ENCODE measurements around the gene MGST1. TPM values are rescaled to one million over a fixed set of nuclear protein-coding genes. Genes with fewer than 3 reads are reported as not detected.

The MGST1 gene
- polyA plus RNA-seq, 2 of the 4 experiments (the other 2 are of a cell fraction) = 949 to 1,309 TPM

- TF ChIP-seq SREBF2 (IDR thresholded peaks at IDR 0.05) (no peak), KDM5A (IDR thresholded peaks at IDR 0.05) (no peak)
Measured at GRCh38 chr12:16362550-16362949, 15.1 kb downstream of the MGST1 start (continued).

- Histone ChIP-seq H3K4me3 (no peak overlapping the region), H3K4me2 (no peak overlapping the region), H3K27ac (no peak overlapping the region), H3K9me3 (no peaks in the 10 kb centered on the region), H3K4me1 (no peaks in the 10 kb centered on the region)
- DNase-seq (ENCODE audit: low read depth in 1 of 2, low spot score in 1 of 2) (no peak), FAIRE-seq (no peak), ATAC-seq (peak in 1 of 2 experiments; percentile 24; a peak in 1 of 6 replicates)
- CTCF ChIA-PET = interaction anchor here (1.0 kb wide), 1 partner anchor 17 kb away, joined by 5 read pairs; no protein-coding TSS in a partner anchor
- POLR2A ChIA-PET = no interaction called here
- 93% methylated on average over 2 of the region's 2 CpGs for WGBS (ENCODE audit: missing lambda C conversion rate)
- TF ChIP-seq TFCP2L1 (CRISPR knock-in tag; IDR thresholded peaks at IDR 0.05) (no peak), NFE2L2 (conservative IDR thresholded peaks at IDR 0.05; ENCODE audit: low read length) (no peak), CBX8 (IDR thresholded peaks at IDR 0.05) (no peak), ZC3H11A (IDR thresholded peaks at IDR 0.05) (no peak), MAFK (IDR thresholded peaks at IDR 0.05; ENCODE audit: partially characterized antibody) (no peak), CTCF (IDR thresholded peaks at IDR 0.05) (no peak), MAX (IDR thresholded peaks at IDR 0.05) (no peak), EP300 (IDR thresholded peaks at IDR 0.05) (no peak), HOXB5 (CRISPR knock-in tag; IDR thresholded peaks at IDR 0.05) (no peak), PBX3 (IDR thresholded peaks at IDR 0.05) (no peak), FOSB (CRISPR knock-in tag; IDR thresholded peaks at IDR 0.05) (no peak), ESRRA (IDR thresholded peaks at IDR 0.05; ENCODE audit: borderline replicate concordance, low read length) (no peak), EHMT2 (IDR thresholded peaks at IDR 0.05; ENCODE audit: low read depth) (no peak), JUNB (IDR thresholded peaks at IDR 0.05) (no peak), BHLHE40 (IDR thresholded peaks at IDR 0.05; ENCODE audit: low read depth, low read length) (no peak), PHF8 (IDR thresholded peaks at IDR 0.05; ENCODE audit: borderline replicate concordance, low read depth) (no peak), RFX5 (IDR thresholded peaks at IDR 0.05) (no peak), RARB (CRISPR knock-in tag; IDR thresholded peaks at IDR 0.05) (no peak), POLR2AphosphoS2 (conservative IDR thresholded peaks at IDR 0.05; ENCODE audit: low read length) (no peak)
Measured at GRCh38 chr12:16369156-16369555, 21.7 kb downstream of the MGST1 start.

GRCh38 chr12:16370096-16370495 lies 22.7 kb downstream of the MGST1 start:
- WGBS (ENCODE audit: missing lambda C conversion rate) = 96% methylated on average over 1 of the region's 1 CpG

More at GRCh38 chr12:16370096-16370495, 22.7 kb downstream of the MGST1 start:
- ATAC-seq (no peak), DNase-seq (ENCODE audit: low read depth in 1 of 2, low spot score in 1 of 2) (no peak), FAIRE-seq (no peak)
- ChIA-PET CTCF (interaction anchor here (1.3 kb wide), 1 partner anchor 10 kb away, joined by 3 read pairs; no protein-coding TSS in a partner anchor), POLR2A (no interaction called here)
- Histone ChIP-seq H3K4me2 (no peak overlapping the region), H3K9me3 (no peaks in the 10 kb centered on the region), H3K4me1 (no peaks in the 10 kb centered on the region), H3K4me3 (no peak overlapping the region), H3K27ac (no peak overlapping the region)
- TF ChIP-seq E2F6 (IDR thresholded peaks at IDR 0.05; ENCODE audit: borderline replicate concordance, low read depth) (no peak), FOSL2 (IDR thresholded peaks at IDR 0.05) (no peak), FOSL2 (CRISPR knock-in tag; IDR thresholded peaks at IDR 0.05) (no peak), EHMT2 (IDR thresholded peaks at IDR 0.05; ENCODE audit: low read depth) (no peak), JUNB (IDR thresholded peaks at IDR 0.05) (no peak), PHF8 (IDR thresholded peaks at IDR 0.05; ENCODE audit: borderline replicate concordance, low read depth) (no peak), CBX8 (IDR thresholded peaks at IDR 0.05) (no peak), MAFK (IDR thresholded peaks at IDR 0.05; ENCODE audit: partially characterized antibody) (no peak), REST (IDR thresholded peaks at IDR 0.05) (no peak)

Data from A549 (cell line).